ENCODE results near the gene MMP15. TPM values are rescaled to one million over a fixed set of nuclear protein-coding genes. Genes with fewer than 3 reads are reported as not detected.

The MMP15 gene
- total and polyA plus RNA-seq, 2 donors (not counting 3 experiments of a cell fraction or from before 2014, with no cell fraction given) = 12.6 to 16.0 TPM

DNA sequence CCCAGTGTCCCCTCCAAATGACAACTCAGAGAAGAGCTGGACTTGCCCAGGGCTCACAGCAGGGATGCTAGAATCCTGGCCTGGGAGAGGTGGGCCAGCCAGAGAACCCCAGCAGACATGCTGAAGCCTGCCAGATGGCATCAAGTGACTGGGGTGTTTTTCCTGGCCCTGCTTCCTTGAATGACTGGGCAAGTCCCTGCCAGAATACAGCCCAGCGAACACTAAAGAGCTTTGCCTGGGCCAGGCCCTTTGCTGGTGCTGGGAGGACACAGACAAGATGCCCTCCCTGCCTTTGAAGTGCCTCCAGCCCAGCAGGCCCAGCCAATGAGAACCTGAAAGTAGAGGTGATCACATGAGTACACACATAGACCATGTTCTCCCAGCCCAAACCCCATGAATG, 36.6 kb upstream of the MMP15 start:
- no peak for DNase-seq (ENCODE audit: low read depth, low spot score)
- Histone ChIP-seq H3K4me2 (ENCODE audit: insufficient read depth, low read length) (no peak overlapping the region), H2AFZ (ENCODE audit: low read depth, low read length) (no peak overlapping the region), H3K4me1 (ENCODE audit: control insufficient read depth, extremely low read depth, insufficient read depth, low read length) (peaks cover 9% of the 10 kb centered on the region), H3K9ac (replicated peaks; ENCODE audit: extremely low read depth, insufficient read depth, low read length) (no peak overlapping the region), H3K9me1 (replicated peaks; ENCODE audit: control insufficient read depth, extremely low read depth, insufficient read depth, low read length) (no peaks in the 10 kb centered on the region), H3K27ac (ENCODE audit: insufficient read depth, low read depth, low read length) (no peak overlapping the region), H3K27me3 (ENCODE audit: control insufficient read depth in 2 of 2, insufficient read depth in 2 of 2, low read length in 2 of 2) (no peaks in the 10 kb centered on the region), H3K9me3 (replicated peaks; ENCODE audit: control insufficient read depth, insufficient read depth, low read length) (no peaks in the 10 kb centered on the region), H3K79me2 (ENCODE audit: control insufficient read depth, insufficient read depth, low read length) (no peaks in the 10 kb centered on the region), H3K4me3 (replicated peaks in 1 of 3; ENCODE audit: insufficient read depth in 1 of 3, low read depth in 1 of 3, low read length in 3 of 3) (no peak overlapping the region), H4K20me1 (replicated peaks; ENCODE audit: control insufficient read depth, extremely low read depth, insufficient read depth, low read length) (no peaks in the 10 kb centered on the region), H3K36me3 (ENCODE audit: control insufficient read depth in 2 of 2, extremely low read depth in 1 of 2, insufficient read depth in 2 of 2, low read length in 2 of 2) (no peaks in the 10 kb centered on the region)
- ChIA-PET CTCF (interaction anchor here (0.8 to 2.1 kb wide), 3 partner anchors 9 to 90 kb away, joined by 3 to 7 read pairs (median 3); no protein-coding TSS in a partner anchor), POLR2A (interaction anchor here (0.6 kb wide), 1 partner anchor 39 kb away, joined by 4 read pairs; no protein-coding TSS in a partner anchor)
- TF ChIP-seq, protein P1, sequence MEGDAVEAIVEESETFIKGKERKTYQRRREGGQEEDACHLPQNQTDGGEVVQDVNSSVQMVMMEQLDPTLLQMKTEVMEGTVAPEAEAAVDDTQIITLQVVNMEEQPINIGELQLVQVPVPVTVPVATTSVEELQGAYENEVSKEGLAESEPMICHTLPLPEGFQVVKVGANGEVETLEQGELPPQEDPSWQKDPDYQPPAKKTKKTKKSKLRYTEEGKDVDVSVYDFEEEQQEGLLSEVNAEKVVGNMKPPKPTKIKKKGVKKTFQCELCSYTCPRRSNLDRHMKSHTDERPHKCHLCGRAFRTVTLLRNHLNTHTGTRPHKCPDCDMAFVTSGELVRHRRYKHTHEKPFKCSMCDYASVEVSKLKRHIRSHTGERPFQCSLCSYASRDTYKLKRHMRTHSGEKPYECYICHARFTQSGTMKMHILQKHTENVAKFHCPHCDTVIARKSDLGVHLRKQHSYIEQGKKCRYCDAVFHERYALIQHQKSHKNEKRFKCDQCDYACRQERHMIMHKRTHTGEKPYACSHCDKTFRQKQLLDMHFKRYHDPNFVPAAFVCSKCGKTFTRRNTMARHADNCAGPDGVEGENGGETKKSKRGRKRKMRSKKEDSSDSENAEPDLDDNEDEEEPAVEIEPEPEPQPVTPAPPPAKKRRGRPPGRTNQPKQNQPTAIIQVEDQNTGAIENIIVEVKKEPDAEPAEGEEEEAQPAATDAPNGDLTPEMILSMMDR (IDR thresholded peaks at IDR 0.05; ENCODE audit: extremely low read depth in 1 of 2, insufficient read depth in 1 of 2, low read depth in 1 of 2, low read length in 2 of 2) = no peak
- TF ChIP-seq FOS (IDR thresholded peaks at IDR 0.05; ENCODE audit: borderline replicate concordance, insufficient read depth, low read length) (no peak), POLR2A (IDR thresholded peaks at IDR 0.05; ENCODE audit: low read depth, low read length) (no peak), POLR2AphosphoS5 (IDR thresholded peaks at IDR 0.05; ENCODE audit: insufficient read depth, low read depth, low read length) (no peak), GATA2 (IDR thresholded peaks at IDR 0.05; ENCODE audit: insufficient read depth, insufficient read length, low read depth, low read length) (no peak), MYC (IDR thresholded peaks at IDR 0.05; ENCODE audit: low read depth, low read length) (no peak)
- TF ChIP-seq, protein P2, sequence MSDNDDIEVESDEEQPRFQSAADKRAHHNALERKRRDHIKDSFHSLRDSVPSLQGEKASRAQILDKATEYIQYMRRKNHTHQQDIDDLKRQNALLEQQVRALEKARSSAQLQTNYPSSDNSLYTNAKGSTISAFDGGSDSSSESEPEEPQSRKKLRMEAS (IDR thresholded peaks at IDR 0.05; ENCODE audit: insufficient read depth, insufficient read length) = no peak
- no TSS peak for BruUV-seq (replicated peaks)
- no peak for FAIRE-seq
- intact Hi-C loops (cut with micrococcal nuclease) = no loop called here
- dilution Hi-C loops (cut with MboI; ENCODE audit: extremely low pct_ligation_motif_present, low sequenced_read_pairs) = no loop called here

Measured in endothelial cell of umbilical vein (primary cell).